Bone marrow (tissue), 2 donors: Measurements from ENCODE around the gene CROCC2.

Experiments
- DNase-seq, 2 donors: peaks; one replicate each; lab custom pipeline; 2025; lab: John Stamatoyannopoulos, UW

Gene CROCC2

DNA sequence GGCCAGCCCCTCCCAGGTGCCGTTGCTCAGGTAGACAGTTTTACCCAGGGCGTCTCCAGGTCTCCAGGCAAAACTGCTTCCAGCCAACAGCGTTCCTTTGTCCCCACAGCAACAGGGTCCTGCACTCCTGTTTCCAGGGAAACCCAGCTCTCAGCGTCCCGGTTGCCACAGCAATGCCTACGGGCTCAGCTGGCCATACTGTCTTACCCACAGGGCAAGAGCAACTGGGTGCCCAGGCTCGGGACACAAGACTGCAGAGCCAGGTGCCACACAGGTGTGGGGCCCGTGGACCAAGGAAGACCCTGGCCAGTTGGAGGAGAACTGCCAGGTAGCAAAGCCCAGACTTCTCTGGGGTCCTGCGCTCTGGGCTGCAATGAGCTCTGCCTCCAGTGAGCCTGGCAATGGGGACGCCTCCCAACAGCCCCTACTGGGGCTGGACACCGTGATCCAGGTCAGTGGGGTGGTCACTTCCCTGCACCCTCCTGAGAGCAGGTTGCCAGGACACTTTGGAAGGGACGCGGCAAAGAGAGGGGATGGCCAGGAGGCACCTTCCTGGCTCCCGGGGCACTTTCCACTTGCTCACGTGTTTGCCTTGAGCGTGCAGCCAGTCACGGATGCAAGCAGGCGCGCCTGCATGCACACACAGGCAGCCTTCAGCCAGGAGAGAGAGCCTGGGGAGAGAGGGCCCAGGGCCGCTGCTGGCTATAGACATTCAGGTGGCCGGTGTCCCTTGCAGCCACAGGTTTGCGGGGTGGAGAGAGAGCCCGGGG is at the start of gene CROCC2:
CROCC2 (plus strand) TSS at position 196 of the 770 bp plus-strand sequence; CDS start at position 374, 178 bp downstream.
- DNase-seq: no peak

GRCh38 chr2:240857039-240858008 is 48.8 kb upstream of the CROCC2 start:
- DNase-seq: no peak

DNA sequence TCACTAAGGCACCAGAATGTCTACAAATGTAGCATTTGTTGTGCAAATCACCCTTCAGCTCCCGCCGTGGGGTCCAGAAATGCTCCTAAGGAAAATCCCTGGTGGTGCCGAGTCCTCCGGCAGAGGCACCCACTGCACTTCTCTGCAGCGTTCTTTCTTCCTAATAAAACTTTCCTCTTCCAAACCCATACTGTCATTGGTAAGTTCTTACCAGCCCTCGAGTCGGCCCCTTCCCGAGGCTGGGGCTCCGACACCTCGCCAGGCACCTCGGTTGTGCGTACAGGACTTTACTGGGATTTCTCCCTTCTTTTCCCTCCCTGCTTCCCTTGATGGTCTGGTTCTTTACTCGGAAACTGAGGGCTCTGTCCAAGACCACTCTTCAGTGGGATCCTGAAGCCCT is 47.8 kb upstream of the CROCC2 start:
- no peak for DNase-seq

- DNase-seq: no peak
These were observed 47.3 kb upstream of the CROCC2 start for GRCh38 chr2:240858871-240859270.

DNA sequence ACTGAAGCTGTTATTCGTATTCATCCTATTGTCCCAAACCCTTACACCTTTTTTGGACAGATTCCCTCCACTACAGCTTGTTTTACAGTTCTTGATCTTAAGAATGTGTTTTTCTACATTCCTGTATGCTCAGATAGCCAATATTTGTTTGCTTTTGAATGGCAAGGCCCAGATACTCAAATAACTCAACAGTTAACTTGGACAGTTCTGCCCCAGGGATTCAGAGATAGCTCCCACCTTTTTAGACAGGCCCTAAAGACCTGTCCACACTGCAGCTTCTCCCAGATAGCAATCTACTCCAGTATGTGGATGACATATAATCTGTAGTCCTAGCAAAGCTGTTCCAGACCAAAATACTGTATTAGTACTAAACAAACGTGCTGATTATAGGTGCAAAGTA is 44.6 kb upstream of the CROCC2 start:
- no peak for DNase-seq

DNA sequence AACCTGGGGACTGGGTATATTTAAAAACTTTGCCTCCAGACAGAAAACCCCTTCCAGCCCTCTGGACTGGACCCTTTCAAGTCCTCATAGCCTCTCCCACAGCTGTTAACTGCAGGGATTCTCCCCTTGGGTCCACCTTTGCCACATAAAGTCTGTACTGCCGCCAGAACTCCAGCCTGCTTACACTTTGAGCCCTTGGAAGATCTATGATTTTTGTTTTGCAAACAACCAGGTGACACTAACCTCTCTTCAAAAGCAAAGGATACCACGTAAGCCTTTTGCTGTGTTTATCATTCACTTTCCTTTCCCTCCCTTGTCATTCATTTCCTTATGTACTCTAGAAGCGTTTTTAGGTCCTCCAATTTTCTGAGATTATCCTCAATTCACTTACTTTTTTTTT is 41.7 kb upstream of the CROCC2 start:
- DNase-seq: no peak

GRCh38 chr2:240865391-240865790 is 40.7 kb upstream of the CROCC2 start:
- DNase-seq: no peak

DNA sequence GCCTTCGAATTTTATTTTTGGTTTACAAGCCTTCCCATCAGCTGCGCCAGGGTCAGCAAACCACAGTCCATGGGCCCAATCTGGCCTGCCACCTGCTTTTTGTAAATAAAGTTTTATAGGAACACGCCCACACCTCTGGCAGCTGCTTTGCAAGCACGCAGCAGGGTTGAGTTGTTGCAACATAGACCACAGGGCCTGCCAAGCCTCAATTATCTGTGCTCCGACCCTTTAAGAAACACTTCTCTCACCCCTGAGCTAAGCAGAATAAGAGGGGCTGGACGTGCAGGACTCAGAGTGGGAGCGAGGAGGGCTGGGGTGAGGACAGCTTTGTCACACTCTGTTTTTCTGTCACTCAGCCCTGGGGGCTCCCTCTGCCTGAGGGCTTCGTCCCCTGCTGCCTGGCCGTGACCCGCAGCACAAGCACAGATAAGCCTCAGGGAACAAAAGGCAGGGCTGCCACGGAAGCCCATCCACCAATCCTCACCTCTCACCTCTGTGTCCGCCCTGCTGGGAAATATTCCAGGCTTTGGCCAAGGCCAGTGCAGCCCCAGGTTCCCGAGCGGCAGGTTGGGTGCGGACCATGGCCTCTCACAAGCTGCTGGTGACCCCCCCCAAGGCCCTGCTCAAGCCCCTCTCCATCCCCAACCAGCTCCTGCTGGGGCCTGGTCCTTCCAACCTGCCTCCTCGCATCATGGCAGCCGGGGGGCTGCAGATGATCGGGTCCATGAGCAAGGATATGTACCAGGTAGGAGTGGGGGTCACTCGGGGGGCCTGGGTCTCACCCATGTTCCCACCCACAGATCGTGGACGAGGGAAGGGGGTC is 37.6 kb upstream of the CROCC2 start, which contains the start of gene AGXT:
AGXT (plus strand) TSS at position 539 of the 823 bp plus-strand sequence; CDS start at position 581, 42 bp downstream.
- no peak for DNase-seq

DNA sequence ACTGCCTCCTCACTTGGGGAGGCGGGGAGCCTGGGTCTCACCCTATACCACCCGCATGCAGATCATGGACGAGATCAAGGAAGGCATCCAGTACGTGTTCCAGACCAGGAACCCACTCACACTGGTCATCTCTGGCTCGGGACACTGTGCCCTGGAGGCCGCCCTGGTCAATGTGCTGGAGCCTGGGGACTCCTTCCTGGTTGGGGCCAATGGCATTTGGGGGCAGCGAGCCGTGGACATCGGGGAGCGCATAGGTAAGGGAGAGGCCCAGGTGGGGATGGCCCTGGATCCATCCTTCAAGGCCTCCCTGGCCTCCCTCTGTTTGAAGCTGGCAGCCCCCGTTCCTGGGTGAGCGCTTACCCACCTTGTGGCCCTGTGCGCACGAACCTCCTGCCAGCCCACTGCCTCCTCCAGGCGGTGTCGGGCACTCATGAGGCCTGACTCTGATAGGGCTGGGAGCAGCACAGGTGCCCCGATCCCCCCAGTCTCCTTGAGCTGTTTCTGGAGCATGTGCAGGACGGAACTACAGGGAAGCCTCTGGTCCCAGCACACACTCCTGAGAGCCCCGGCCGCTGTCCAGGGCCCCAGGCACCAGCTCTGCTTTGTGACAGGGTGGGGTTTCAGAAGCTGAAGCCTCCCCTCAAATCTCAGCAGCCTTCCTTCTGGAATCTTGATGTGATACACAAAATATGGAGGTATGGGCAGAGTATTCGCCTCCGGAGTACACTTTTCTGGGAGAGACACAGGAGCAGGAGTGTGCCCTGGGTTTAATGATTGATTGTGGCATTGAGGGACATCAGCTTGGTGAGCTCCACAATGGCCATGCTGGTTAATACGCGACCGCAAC is 36.8 kb upstream of the CROCC2 start:
- no peak for DNase-seq

DNA sequence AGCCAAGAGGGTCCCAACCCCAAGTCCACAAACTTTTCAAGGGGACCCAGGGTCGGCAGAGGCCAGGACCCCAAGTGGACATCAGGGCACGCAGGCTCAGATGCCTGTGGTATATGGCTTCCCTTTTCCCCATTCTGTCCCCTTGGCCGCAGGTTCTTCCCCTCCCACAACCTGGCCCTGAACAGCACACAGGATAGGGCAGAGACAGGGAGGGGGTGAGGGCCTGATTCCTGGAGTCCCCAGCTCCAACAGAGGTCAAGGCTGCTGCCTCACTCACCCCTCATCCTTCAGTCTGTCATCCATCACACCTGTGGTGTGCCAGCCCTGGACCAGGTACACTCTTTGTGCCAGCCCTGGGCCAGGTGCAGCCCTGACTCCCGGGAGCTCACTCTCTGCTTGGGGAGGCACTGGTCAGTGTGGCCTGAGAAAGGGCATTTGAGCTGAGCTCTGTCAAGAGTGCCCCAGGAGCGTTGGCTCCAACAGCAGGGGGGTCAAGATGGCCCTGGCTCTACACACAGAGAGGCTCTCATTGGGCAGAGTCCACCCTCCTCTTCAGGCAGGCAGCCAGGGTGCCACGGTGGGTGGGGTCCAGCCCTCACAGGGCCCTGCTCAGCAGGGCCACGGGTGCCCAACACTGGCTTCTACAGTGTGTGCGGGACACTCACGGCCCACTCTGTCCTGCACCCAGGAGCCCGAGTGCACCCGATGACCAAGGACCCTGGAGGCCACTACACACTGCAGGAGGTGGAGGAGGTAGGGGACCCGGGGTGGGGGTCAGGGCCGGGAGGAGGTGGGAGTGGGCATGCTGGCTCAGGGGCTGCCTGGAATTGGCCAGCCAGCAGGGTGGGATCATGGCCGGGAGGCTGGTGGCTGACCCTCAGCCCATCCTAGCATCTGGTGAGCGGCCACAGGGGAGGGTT is 35.9 kb upstream of the CROCC2 start:
- no peak for DNase-seq

- no peak for DNase-seq
These were observed 34.8 kb upstream of the CROCC2 start for GRCh38 chr2:240871071-240871958.

DNA sequence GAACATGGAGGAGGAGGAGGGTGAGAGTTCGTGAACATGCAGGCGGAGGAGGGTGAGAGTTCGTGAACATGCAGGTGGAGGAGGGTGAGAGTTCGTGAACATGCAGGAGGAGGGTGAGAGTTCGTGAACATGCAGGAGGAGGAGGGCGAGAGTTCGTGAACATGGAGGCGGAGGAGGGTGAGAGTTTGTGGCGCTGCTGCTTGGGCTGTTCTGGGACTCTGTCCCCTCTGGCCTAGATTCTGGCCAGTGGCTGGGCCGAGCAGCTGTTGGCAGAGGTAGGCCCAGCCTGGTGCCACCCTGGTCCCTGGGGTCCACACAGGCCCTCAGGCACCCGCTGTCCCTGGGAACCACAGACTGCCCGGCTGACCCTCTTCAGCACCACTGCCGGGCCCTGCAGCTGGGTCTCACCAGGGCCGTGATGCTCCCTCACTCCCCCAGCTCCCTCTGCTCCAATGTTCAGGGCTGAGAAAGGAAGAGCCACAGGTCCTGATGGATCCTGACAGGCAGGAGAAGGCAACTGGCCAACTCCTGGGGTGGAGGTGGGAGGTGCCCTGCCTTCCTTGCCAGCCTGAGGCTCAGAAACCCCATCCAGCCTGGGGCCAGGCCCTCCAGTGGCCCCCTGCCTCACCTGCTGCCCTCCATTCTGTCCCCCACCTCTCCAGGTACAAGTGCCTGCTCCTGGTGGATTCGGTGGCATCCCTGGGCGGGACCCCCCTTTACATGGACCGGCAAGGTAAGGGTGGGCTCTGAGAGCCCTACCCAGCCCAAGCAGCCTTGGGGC is 33.6 kb upstream of the CROCC2 start:
- no peak for DNase-seq

DNA sequence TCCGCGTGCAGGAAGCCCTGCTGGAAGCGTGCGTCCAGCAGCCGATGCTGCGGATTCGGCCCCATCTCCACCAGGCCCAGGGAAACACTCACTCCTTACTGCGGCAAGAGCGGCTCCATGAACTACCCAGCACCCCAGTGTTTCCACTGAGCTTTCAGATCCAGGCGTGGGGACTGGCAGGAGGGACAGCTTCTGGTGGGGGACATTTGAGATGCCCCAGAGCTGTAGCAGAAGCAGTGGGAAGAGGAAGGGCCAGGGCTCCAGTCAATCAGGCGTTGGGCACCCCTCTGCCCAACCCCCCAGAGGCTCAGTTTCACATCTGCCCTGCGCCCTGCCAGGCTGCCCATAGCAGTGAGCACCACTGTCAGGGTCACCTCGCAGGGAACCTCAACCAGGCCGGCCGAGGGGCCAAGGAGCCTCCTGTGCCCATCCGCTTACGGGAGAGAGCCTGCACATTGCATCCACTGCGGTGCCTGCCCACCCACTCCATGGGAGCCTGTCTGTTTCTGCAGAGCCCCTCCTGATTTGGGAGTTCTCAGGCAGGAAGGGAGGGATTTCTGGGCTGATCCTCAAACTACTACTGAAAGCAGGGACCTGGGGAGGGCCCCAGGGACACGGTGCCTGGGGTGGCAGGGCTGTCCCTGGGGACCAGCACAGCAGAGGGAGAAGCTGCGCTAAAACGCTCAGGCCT is 32.9 kb upstream of the CROCC2 start:
- no peak for DNase-seq

GRCh38 chr2:240873805-240874714 is 32.1 kb upstream of the CROCC2 start:
- no peak for DNase-seq

DNA sequence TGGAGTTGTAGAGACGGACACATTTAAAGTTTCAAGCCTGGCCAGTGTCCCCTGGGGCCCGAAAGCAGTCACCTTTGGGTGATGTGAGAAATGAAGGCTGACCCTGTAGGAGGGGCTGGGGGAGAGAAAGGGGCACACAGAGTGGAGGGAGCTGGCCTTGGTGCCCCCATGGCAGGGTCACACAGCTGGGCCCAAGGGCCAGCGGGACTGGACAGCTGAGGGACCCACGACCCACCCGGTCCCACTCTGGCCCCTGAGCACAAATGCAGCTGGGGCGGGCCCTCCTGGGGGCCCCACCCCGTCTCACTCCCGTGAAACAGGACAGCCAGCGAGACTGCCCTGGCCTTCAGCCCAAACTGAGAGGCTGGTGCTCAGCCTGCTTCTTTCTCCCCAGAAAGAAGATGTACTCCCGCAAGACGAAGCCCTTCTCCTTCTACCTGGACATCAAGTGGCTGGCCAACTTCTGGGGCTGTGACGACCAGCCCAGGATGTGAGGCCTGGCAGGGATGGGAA is 31.4 kb upstream of the CROCC2 start:
- no peak for DNase-seq
